SK-N-MC (cell line): ENCODE data around the gene RMND5A.

Experiments
- EZH2 ChIP-seq: fragments of 200-600 bp; sonication (generic); IDR thresholded peaks from one replicate; pipeline ENCODE4 v1.6.1; 2017; ENCODE audit warnings: antibody characterized with exemption
- POLR2AphosphoS5 ChIP-seq: IDR thresholded peaks from 2 replicates; pipeline ENCODE4 v1.6.1; 2012; ENCODE audit warnings: mild to moderate bottlenecking, low read depth, low read length, borderline replicate concordance

- no peak for TF ChIP-seq POLR2AphosphoS5
- TF ChIP-seq EZH2: no peak
Observed at GRCh38 chr2:86706220-86706619, 13.9 kb upstream of the RMND5A start.
